Chondrocyte (in vitro differentiated cells): Measurements from ENCODE around the gene SBF2. TPM values are rescaled to one million over a fixed set of nuclear protein-coding genes. Genes with fewer than 3 reads are reported as not detected.

Experiments used
- DNase-seq: peaks from one replicate; pipeline ENCODE4 v3.0.0; 2021; ENCODE audit warnings: mixed read lengths, low spot score
- H3K27ac Mint-ChIP-seq: one replicate; pipeline ENCODE4 v1.8.0; 2021; ENCODE audit warnings: mild to moderate bottlenecking, moderate library complexity, mixed read lengths; ENCODE audit not compliant: unreplicated experiment
- H3K27me3 Mint-ChIP-seq: 2 replicates; pipeline ENCODE4 v1.8.0; 2021; ENCODE audit warnings: low read depth, mixed read lengths
- H3K36me3 Mint-ChIP-seq: 2 replicates; pipeline ENCODE4 v1.8.0; 2021; ENCODE audit warnings: low read depth, mixed read lengths
- H3K4me1 Mint-ChIP-seq: 2 replicates; pipeline ENCODE4 v1.8.0; 2021; ENCODE audit warnings: low read depth, mild to moderate bottlenecking, mixed read lengths
- H3K4me3 Mint-ChIP-seq: one replicate; pipeline ENCODE4 v1.8.0; 2021; ENCODE audit warnings: mild to moderate bottlenecking, moderate library complexity, mixed read lengths; ENCODE audit not compliant: unreplicated experiment
- H3K9me3 Mint-ChIP-seq: 2 replicates; pipeline ENCODE4 v1.8.0; 2021; ENCODE audit warnings: low read depth, mixed read lengths
- total RNA-seq: library from RNA; stranded (reverse); gene quantifications from 3 replicates; pipeline ENCODE4 v1.2.1, GENCODE V29; 2021
- TF ChIP-seq, protein P1 (sequence below): fragments of 200-600 bp; sonication (generic); IDR thresholded peaks from 2 replicates; pipeline ENCODE4 v1.5.0; 2021; ENCODE audit warnings: antibody characterized with exemption, mild to moderate bottlenecking, moderate library complexity

Gene SBF2
- total RNA-seq, 1 donor from 2014 or later, result 44.5 TPM

DNA sequence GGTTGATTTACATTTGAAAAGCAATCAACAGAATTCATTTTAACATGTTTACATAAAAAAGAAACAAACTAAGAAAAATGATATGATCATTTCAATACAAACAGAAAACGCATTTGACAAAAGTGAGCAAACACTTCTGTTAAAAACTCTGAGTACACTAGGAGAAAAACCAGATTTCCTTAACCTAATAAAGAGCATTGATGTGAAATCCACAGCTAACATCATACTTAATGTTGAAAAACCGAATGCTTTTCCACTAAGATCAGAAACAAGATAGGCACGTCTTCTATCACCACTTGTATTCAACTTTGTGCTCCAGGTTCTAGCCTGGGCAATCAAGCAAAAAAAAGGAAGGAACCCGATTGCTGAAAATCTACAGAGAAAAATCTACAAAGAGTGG lies 227.6 kb downstream of the SBF2 start:
- TF ChIP-seq, protein P1, sequence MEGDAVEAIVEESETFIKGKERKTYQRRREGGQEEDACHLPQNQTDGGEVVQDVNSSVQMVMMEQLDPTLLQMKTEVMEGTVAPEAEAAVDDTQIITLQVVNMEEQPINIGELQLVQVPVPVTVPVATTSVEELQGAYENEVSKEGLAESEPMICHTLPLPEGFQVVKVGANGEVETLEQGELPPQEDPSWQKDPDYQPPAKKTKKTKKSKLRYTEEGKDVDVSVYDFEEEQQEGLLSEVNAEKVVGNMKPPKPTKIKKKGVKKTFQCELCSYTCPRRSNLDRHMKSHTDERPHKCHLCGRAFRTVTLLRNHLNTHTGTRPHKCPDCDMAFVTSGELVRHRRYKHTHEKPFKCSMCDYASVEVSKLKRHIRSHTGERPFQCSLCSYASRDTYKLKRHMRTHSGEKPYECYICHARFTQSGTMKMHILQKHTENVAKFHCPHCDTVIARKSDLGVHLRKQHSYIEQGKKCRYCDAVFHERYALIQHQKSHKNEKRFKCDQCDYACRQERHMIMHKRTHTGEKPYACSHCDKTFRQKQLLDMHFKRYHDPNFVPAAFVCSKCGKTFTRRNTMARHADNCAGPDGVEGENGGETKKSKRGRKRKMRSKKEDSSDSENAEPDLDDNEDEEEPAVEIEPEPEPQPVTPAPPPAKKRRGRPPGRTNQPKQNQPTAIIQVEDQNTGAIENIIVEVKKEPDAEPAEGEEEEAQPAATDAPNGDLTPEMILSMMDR, result no peak
- peaks cover 7% of the 10 kb centered on the region for H3K4me1 Mint-ChIP-seq
- no peaks in the 10 kb centered on the region for H3K27me3 Mint-ChIP-seq
- no peak overlapping the region for H3K27ac Mint-ChIP-seq
- no peak overlapping the region for H3K4me3 Mint-ChIP-seq
- no peak for DNase-seq
- H3K36me3 Mint-ChIP-seq, result peaks cover 5% of the 10 kb centered on the region
- peaks cover 21% of the 10 kb centered on the region for H3K9me3 Mint-ChIP-seq

DNA sequence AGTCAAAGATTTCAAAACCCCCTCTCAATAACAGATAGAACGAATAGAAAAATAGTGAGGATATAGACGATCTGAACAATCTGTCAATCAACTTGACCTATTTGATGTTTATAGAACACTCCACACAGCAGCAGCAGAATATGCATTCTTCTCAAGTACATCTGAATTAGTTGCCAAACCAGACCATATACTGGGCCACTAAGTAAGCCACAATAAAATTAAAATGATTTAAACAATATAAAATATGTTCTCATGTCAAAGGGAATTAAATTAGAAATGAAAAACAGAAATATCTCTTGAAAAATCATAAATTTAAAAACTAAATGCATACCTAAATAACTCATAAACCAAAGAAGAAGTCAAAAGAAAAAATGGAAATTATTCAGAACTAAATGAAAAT lies 229.2 kb downstream of the SBF2 start:
- Mint-ChIP-seq H3K4me3 (no peak overlapping the region), H3K36me3 (peaks cover 1% of the 10 kb centered on the region)

GRCh38 chr11:10058356-10058755 lies 235.7 kb downstream of the SBF2 start:
- H3K27ac Mint-ChIP-seq, result peak overlapping the region; percentile 53
- peaks cover 51% of the 10 kb centered on the region for H3K9me3 Mint-ChIP-seq
- H3K4me1 Mint-ChIP-seq, result peaks cover 18% of the 10 kb centered on the region
- peaks cover 12% of the 10 kb centered on the region for H3K36me3 Mint-ChIP-seq
- no peak for DNase-seq
- no peak overlapping the region for H3K4me3 Mint-ChIP-seq
- TF ChIP-seq, protein P1, result no peak
- H3K27me3 Mint-ChIP-seq, result no peaks in the 10 kb centered on the region

More for the DNA sequence above, 229.2 kb downstream of the SBF2 start:
- Mint-ChIP-seq H3K27ac (no peak overlapping the region), H3K27me3 (no peaks in the 10 kb centered on the region), H3K4me1 (peaks cover 7% of the 10 kb centered on the region), H3K9me3 (peaks cover 24% of the 10 kb centered on the region)
- TF ChIP-seq, protein P1, result no peak
- DNase-seq, result no peak

DNA sequence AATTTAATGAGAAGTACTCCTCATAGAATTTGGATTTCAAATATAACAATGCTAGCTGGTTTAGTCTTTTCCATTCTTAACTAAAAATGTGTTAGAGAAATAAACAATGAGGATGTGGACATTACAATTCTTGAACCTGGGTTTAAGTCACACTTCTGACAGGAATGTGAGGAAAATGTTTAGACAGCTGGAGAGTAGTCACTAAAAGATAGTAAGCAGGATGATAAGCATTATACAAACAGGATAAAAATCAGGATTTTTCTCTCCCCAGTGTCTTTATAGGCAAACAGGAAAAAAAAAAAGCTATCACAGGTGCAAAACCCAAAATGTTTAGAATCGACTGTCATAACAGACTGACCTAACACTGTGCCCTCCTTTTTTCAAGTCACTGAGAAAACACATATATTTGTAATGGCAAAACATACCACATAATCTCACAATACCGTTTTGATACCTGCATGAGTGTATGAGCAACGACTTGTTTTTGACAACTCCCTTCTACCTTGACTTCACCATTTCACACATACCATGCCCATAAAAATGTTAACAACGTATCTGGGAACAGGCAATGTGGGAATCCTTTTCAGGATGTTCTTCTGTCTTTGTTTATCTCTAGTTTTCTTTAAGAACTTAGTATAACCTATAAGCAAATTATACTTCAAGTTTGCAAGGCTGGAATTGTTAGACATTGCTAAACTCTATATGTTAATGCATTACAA lies 242.0 kb downstream of the SBF2 start:
- H3K9me3 Mint-ChIP-seq, result peaks cover 11% of the 10 kb centered on the region
- H3K27me3 Mint-ChIP-seq, result no peaks in the 10 kb centered on the region
- H3K4me1 Mint-ChIP-seq, result peaks cover 20% of the 10 kb centered on the region
- H3K36me3 Mint-ChIP-seq, result peaks cover 3% of the 10 kb centered on the region
- H3K27ac Mint-ChIP-seq, result no peak overlapping the region
- no peak for DNase-seq
- no peak overlapping the region for H3K4me3 Mint-ChIP-seq
- TF ChIP-seq, protein P1, result no peak

DNA sequence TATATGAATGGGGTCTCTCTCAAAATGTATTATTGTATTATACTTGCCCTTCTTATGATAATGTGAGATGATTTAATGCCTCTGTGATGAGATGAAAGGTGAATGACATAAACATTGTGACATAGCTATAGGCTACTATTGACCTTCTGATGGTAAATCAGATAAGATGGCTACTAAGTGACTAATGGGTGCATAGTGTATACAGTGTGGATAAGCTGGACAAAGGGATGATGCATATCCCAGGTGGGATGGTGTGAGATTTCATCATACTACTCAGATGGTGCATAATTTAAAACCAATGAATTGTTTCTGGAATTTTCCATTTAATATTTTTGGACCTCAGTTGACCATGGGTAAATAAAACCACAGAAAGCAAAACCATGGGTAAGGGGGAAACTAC lies 243.5 kb downstream of the SBF2 start:
- TF ChIP-seq, protein P1, result no peak
- Mint-ChIP-seq H3K4me3 (no peak overlapping the region), H3K9me3 (peaks cover 7% of the 10 kb centered on the region), H3K27ac (no peak overlapping the region), H3K27me3 (no peaks in the 10 kb centered on the region), H3K4me1 (peaks cover 20% of the 10 kb centered on the region), H3K36me3 (peaks cover 1% of the 10 kb centered on the region)
- no peak for DNase-seq
